GM12878 (cell line): Measurements from ENCODE around the gene TCF7L1.

Source experiments
- ATF2 ChIP-seq: IDR thresholded peaks from 2 replicates; pipeline ENCODE4 v1.6.1; 2012; ENCODE audit warnings: low read length, inconsistent platforms
- CBX5 ChIP-seq: sonication (generic); IDR thresholded peaks from 2 replicates; pipeline ENCODE4 v1.6.1; 2016; ENCODE audit warnings: low read depth, moderate library complexity, mild to moderate bottlenecking, inconsistent platforms
- CEBPB ChIP-seq, 2 experiments: fragments of 150-350 bp in 1 of 2; IDR thresholded peaks; 2 replicates each; pipeline ENCODE4 v1.6.1; 2012 to 2014; ENCODE audit warnings: low read depth in 2 of 2, low read length in 2 of 2, borderline replicate concordance in 1 of 2, inconsistent platforms in 1 of 2
- CTCF ChIP-seq, 3 experiments: IDR thresholded peaks in 2 of 3; conservative IDR thresholded peaks in 1 of 3; 2 replicates each; pipeline ENCODE4 v1.5.1; 2011; ENCODE audit warnings: low read depth in 3 of 3, low read length in 3 of 3, mild to moderate bottlenecking in 3 of 3, control low read depth in 2 of 3, moderate library complexity in 2 of 3, inconsistent platforms in 1 of 3, mixed read lengths in 1 of 3; ENCODE audit not compliant: control insufficient read depth in 2 of 3, insufficient read depth in 1 of 3; ENCODE audit errors: extremely low read depth in 1 of 3
- EP300 ChIP-seq, 2 experiments: fragments of 150-350 bp in 1 of 2; IDR thresholded peaks; 2 replicates each; pipeline ENCODE4 v1.6.1; 2011 to 2012; ENCODE audit warnings: low read depth in 2 of 2, low read length in 2 of 2, borderline replicate concordance in 1 of 2, improper control_type of control experiment in 1 of 2, inconsistent platforms in 1 of 2; ENCODE audit not compliant: control insufficient read depth in 1 of 2
- HCFC1 ChIP-seq: fragments of 150-350 bp; IDR thresholded peaks from 2 replicates; pipeline ENCODE4 v1.6.1; 2014; ENCODE audit warnings: low read length
- POLR2A ChIP-seq: IDR thresholded peaks from 2 replicates; pipeline ENCODE4 v1.6.1; 2011; ENCODE audit warnings: low read depth, mild to moderate bottlenecking, low read length
- RAD21 ChIP-seq: IDR thresholded peaks from 2 replicates; pipeline ENCODE4 v1.6.1; 2011; ENCODE audit warnings: mild to moderate bottlenecking, low read depth, low read length, moderate library complexity; ENCODE audit not compliant: insufficient read depth
- SREBF2 ChIP-seq: IDR thresholded peaks from 2 replicates; pipeline ENCODE4 v1.6.1; 2012; ENCODE audit warnings: mild to moderate bottlenecking, low read length
- USF2 ChIP-seq: IDR thresholded peaks from 2 replicates; pipeline ENCODE4 v1.6.1; 2011; ENCODE audit warnings: low read depth, low read length, improper control_type of control experiment, borderline replicate concordance
- WRNIP1 ChIP-seq: IDR thresholded peaks from 2 replicates; pipeline ENCODE4 v1.6.1; 2011; ENCODE audit warnings: low read depth, low read length, improper control_type of control experiment, borderline replicate concordance

- TF ChIP-seq ATF2 (no peak), POLR2A (no peak; the same call in 1 of the 2 replicates), CBX5 (no peak), SREBF2 (no peak), CTCF (IDR thresholded peaks at IDR 0.05 in 2 of 3, conservative IDR thresholded peaks at IDR 0.05 in 1 of 3; ENCODE audit: control insufficient read depth in 2 of 3, extremely low read depth in 1 of 3, insufficient read depth in 1 of 3, low read depth in 3 of 3, low read length in 3 of 3) (no peak), USF2 (no peak), RAD21 (no peak), EP300 (IDR thresholded peaks at IDR 0.05; ENCODE audit: borderline replicate concordance in 1 of 2, control insufficient read depth in 1 of 2, low read depth in 2 of 2, low read length in 2 of 2) (no peak), WRNIP1 (no peak), HCFC1 (no peak), CEBPB (IDR thresholded peaks at IDR 0.05; ENCODE audit: borderline replicate concordance in 1 of 2, low read depth in 2 of 2, low read length in 2 of 2) (no peak)
Observed at GRCh38 chr2:85308896-85309555, 175.8 kb downstream of the TCF7L1 start.
